Endometrial microvascular endothelial cells (primary cell): ENCODE results near the gene SYVN1. TPM values are rescaled to one million over a fixed set of nuclear protein-coding genes. Genes with fewer than 3 reads are reported as not detected.
"Not testable (repeated sequence)": the region's sequence is repeated elsewhere in the genome, so short reads cannot be mapped to it uniquely, and the experiment has no call there.

Experiments
- in situ Hi-C: cut with HindIII; loops from 2 replicates; pipeline ENCODE4 v1.10.0; 2017; ENCODE audit warnings: low sequenced_read_pairs, low pct_unique_long_range_greater_than_20kb; ENCODE audit errors: inconsistent ontology term
- total RNA-seq: library from RNA; depleted of rRNA; stranded (reverse); fragments of >200 nt; gene quantifications from one replicate; pipeline ENCODE4 v1.2.3, GENCODE V29; 2015; ENCODE audit errors: inconsistent ontology term

Gene SYVN1
- 33.2 TPM for total RNA-seq

- in situ Hi-C loops: no loop called here
Observed at GRCh38 chr11:65134240-65134951, at the start of gene SYVN1. Gene SYVN1, minus strand, starts transcription at chr11:65134519. Its CDS starts 918 bp downstream, at chr11:65133601.

DNA sequence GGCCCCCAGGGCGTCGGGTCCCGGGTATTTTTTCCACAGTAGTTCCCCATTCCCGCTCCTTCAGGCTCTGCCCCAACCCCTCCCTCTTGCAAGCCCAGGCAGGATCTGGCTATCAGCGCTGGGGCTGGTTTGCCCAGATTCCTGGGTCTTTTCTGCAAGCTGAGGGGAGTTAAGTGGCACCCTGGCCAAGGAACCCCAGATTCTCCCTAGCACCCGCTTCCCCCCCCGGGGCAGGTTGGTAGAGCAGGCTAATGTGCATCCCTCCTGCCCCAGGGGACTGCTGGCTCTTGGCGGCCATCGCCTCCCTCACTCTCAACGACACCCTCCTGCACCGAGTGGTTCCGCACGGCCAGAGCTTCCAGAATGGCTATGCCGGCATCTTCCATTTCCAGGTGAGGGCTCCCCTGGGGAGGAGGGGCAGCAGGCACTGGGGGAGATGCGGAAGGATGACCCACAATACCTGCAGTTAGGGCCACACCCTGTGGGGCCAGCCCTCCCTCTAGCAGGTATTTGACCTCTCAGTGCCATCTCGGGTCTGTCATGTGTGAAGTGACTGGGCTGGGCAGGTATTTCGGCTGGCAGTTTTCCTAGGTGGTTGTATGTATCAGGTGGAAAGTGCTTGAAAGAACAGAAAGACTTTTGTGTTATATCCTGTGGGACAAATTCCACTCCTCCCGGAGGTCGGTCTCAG, 49.0 kb upstream of the SYVN1 start:
- in situ Hi-C loops: no loop called here

- in situ Hi-C loops: no loop called here
Observed at GRCh38 chr11:65182258-65183170, 48.2 kb upstream of the SYVN1 start.

GRCh38 chr11:65181569-65182257, 47.4 kb upstream of the SYVN1 start, which contains the start of gene CAPN1:
Gene CAPN1, plus strand, starts transcription at chr11:65181928. Its CDS starts 774 bp downstream, at chr11:65182702.
- in situ Hi-C loops: no loop called here

GRCh38 chr11:65180877-65181568, 46.7 kb upstream of the SYVN1 start:
- in situ Hi-C loops: no loop called here

- in situ Hi-C loops: not testable (repeated sequence)
Observed at GRCh38 chr11:65174571-65175010, 40.3 kb upstream of the SYVN1 start.

- in situ Hi-C loops: no loop called here
Observed at GRCh38 chr11:65172600-65172999, 38.3 kb upstream of the SYVN1 start.

DNA sequence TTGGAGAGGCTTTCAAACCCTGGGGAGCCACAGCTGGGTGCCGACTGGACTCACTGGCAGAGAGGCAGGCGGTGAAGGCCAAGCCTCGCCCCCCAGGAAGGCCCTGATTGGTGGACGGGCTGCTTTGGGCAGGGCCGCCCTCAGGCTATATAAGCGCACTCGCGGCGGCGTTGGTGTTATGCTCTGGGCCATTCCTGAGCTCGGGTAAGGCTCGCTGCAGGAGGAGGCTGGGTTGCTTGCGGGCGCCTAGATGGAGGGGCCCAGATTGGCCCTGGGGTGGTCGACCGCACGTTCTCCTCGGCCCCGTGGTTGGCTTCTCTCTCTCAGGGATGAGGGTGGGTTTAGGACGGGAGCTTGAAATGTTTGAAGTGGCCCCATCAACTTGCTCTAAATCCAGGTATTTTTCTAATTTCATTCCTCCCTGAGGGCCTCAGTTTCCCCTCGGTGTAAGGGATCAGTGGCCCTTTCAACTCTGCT, 35.8 kb upstream of the SYVN1 start, which contains the start of gene SPDYC:
Gene SPDYC, plus strand, starts transcription at position 176 of the 477 bp plus-strand sequence. CDS start 1,125 bp downstream, outside the sequence.
- in situ Hi-C loops: no loop called here

GRCh38 chr11:65169164-65169641, 34.9 kb upstream of the SYVN1 start:
- in situ Hi-C loops: no loop called here

DNA sequence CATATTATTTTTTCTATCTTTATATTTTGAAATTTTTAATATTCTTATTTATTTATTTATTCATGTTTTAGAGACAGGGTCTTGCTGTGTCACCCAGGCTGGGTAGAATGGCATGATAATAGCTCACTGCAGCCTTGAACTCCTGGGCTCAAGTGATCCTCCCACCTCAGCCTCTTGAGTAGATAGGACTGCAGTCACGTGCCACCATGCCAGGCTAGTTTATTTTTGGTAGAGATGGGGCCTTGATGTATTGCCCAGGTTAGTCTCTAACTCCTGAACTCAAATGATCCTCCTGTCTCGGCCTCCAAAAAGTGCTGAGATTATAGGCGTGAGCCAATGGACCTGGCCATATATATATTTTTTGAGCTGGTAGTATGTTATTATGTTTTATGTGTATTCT, 33.3 kb upstream of the SYVN1 start:
- in situ Hi-C loops: no loop called here

DNA sequence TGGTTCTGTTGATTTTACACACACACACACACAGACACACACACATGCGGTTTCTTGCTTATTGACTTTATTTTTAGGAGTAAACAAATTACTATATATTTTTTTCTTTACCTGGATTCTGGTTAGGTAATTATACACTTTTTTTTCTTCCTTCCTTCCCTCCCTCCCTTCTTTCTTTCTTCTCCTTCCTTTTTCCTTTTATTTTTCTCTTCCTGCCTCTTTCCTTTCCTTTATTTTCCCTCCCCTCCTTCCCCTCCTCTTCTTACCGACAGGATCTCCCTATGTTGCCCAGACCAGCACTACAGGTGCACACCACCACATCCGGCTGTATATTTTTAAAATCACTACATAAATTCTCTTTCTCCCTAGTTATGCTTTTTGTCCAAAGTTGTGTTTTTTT, 32.6 kb upstream of the SYVN1 start:
- in situ Hi-C loops: no loop called here

- in situ Hi-C loops: no loop called here
Observed at GRCh38 chr11:65165410-65166317, 31.3 kb upstream of the SYVN1 start.

- in situ Hi-C loops: no loop called here
Observed at GRCh38 chr11:65163684-65164083, 29.4 kb upstream of the SYVN1 start.

DNA sequence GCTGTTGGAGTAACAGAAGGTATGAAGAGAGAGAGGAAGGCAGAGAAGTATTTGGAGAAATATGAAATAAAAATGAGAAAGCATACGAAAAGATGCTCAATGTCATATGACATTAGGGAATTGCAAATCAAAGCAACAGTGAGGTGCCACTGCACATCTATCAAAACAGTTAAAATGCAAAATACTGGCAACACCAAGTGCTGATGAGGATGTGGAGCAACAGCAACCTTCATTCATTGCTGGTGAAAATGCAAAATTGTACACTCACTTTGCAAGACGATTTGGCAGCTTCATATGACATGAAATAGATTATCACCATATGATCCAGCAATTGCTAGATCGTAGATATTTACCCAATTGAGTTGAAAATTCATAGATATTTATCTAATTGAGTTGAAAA, 26.3 kb upstream of the SYVN1 start:
- in situ Hi-C loops: no loop called here

GRCh38 chr11:65159012-65159411, 24.7 kb upstream of the SYVN1 start:
- in situ Hi-C loops: no loop called here

- in situ Hi-C loops: no loop called here
Observed at GRCh38 chr11:65157336-65157735, 23.0 kb upstream of the SYVN1 start.

GRCh38 chr11:65156926-65157325, 22.6 kb upstream of the SYVN1 start:
- in situ Hi-C loops: no loop called here
